Astrocyte (in vitro differentiated cells and primary cell): ENCODE results near the gene TRPM2. TPM values are rescaled to one million over a fixed set of nuclear protein-coding genes. Genes with fewer than 3 reads are reported as not detected.

Experiments used
- DNase-seq: peaks from one replicate; pipeline ENCODE4 v3.0.0-alpha.2; 2010; ENCODE audit warnings: low read depth
- FAIRE-seq: peaks from 2 replicates; lab custom pipeline; 2011; peaks lifted over from hg19 to GRCh38; lab: Jason Lieb, UNC
- H2AFZ ChIP-seq: 2 replicates; pipeline ENCODE4 v1.6.0; 2012; ENCODE audit warnings: low read depth, low read length, inconsistent platforms
- H3K27ac ChIP-seq: 2 replicates; pipeline ENCODE4 v1.5.1; 2011; ENCODE audit warnings: low read depth, low read length, inconsistent platforms
- H3K27me3 ChIP-seq: 2 replicates; pipeline ENCODE4 v1.6.0; 2011; ENCODE audit warnings: low read length, inconsistent platforms; ENCODE audit not compliant: insufficient read depth
- H3K36me3 ChIP-seq: 2 replicates; pipeline ENCODE4 v1.5.1; 2011; ENCODE audit warnings: low read length, inconsistent platforms; ENCODE audit not compliant: insufficient read depth
- H3K4me1 ChIP-seq: 2 replicates; pipeline ENCODE4 v1.5.1; 2011; ENCODE audit warnings: low read length, inconsistent platforms; ENCODE audit not compliant: insufficient read depth
- H3K4me2 ChIP-seq: 2 replicates; pipeline ENCODE4 v1.6.0; 2012; ENCODE audit warnings: low read length, inconsistent platforms
- H3K4me3 ChIP-seq: 2 replicates; pipeline ENCODE4 v1.5.1; 2011; ENCODE audit warnings: low read depth, mild to moderate bottlenecking, low read length, inconsistent platforms; ENCODE audit not compliant: insufficient read depth
- H3K79me2 ChIP-seq: 2 replicates; pipeline ENCODE4 v1.6.0; 2012; ENCODE audit warnings: mild to moderate bottlenecking, low read length, inconsistent platforms; ENCODE audit not compliant: insufficient read depth
- H3K9ac ChIP-seq: 2 replicates; pipeline ENCODE4 v1.6.0; 2012; ENCODE audit warnings: mild to moderate bottlenecking, low read length, inconsistent platforms
- H3K9me3 ChIP-seq: 2 replicates; pipeline ENCODE4 v1.5.1; 2012; ENCODE audit warnings: low read depth, mild to moderate bottlenecking, low read length, inconsistent platforms; ENCODE audit not compliant: insufficient read depth
- H4K20me1 ChIP-seq: 2 replicates; pipeline ENCODE4 v1.6.0; 2012; ENCODE audit warnings: low read length, inconsistent platforms; ENCODE audit not compliant: insufficient read depth
- H3K27ac Mint-ChIP-seq: one replicate; pipeline ENCODE4 v1.8.0; 2021; ENCODE audit warnings: mild to moderate bottlenecking, mixed read lengths; ENCODE audit not compliant: unreplicated experiment
- H3K27me3 Mint-ChIP-seq: one replicate; pipeline ENCODE4 v1.8.0; 2021; ENCODE audit warnings: low read depth, mixed read lengths; ENCODE audit not compliant: unreplicated experiment
- H3K36me3 Mint-ChIP-seq: one replicate; pipeline ENCODE4 v1.8.0; 2021; ENCODE audit warnings: low read depth, mixed read lengths; ENCODE audit not compliant: unreplicated experiment
- H3K4me1 Mint-ChIP-seq: one replicate; pipeline ENCODE4 v1.8.0; 2021; ENCODE audit warnings: low read depth, mixed read lengths; ENCODE audit not compliant: unreplicated experiment
- H3K4me3 Mint-ChIP-seq: one replicate; pipeline ENCODE4 v1.8.0; 2021; ENCODE audit warnings: mild to moderate bottlenecking, moderate library complexity, mixed read lengths; ENCODE audit not compliant: unreplicated experiment
- H3K9me3 Mint-ChIP-seq: one replicate; pipeline ENCODE4 v1.8.0; 2021; ENCODE audit warnings: mild to moderate bottlenecking, mixed read lengths; ENCODE audit not compliant: unreplicated experiment
- EZH2 ChIP-seq: IDR thresholded peaks from 2 replicates; pipeline ENCODE4 v1.6.1; 2012; ENCODE audit warnings: mild to moderate bottlenecking, low read length, inconsistent platforms; ENCODE audit not compliant: insufficient read depth
- total RNA-seq: library from RNA; stranded (reverse); gene quantifications from 2 replicates; pipeline ENCODE4 v1.2.1, GENCODE V29; 2021
- TF ChIP-seq, protein P1 (sequence below): IDR thresholded peaks from 2 replicates; pipeline ENCODE4 v1.5.1; 2011; ENCODE audit warnings: low read depth, mild to moderate bottlenecking, inconsistent platforms, low read length, moderate library complexity; ENCODE audit not compliant: insufficient read depth

Gene TRPM2
- total RNA-seq, 1 donor from 2014 or later: 0.79 TPM

DNA sequence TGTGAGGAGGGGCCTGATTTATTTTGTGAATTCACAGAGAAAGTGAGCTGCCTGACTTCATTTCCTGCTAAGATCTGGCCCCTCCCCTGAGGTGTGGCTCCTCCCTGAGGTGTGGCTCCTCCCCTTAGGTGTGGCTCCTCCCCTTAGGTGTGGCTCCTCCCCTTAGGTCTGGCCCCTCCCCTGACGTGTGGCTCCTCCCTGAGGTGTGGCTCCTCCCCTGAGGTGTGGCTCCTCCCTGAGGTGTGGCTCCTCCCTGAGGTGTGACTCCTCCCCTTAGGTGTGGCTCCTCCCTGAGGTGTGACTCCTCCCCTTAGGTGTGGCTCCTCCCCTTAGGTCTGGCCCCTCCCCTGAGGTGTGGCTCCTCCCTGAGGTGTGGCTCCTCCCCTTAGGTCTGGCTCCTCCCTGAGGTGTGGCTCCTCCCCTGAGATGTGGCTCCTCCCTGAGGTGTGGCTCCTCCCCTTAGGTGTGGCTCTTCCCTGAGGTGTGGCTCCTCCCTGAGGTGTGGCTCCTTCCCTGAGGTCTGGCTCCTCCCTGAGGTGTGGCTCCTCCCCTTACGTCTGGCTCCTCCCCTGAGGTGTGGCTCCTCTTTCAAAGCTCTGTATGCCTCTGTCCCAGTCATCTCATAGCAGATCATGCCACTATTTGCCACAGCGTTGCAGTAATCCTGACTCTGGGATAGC is 75.0 kb downstream of the TRPM2 start:
- peaks cover 13% of the 10 kb centered on the region for H3K9me3 Mint-ChIP-seq
- Histone ChIP-seq H3K27me3 (no peaks in the 10 kb centered on the region), H3K4me2 (no peak overlapping the region), H3K36me3 (no peaks in the 10 kb centered on the region), H4K20me1 (no peaks in the 10 kb centered on the region), H3K9me3 (peaks cover 4% of the 10 kb centered on the region), H3K4me3 (no peak overlapping the region), H3K9ac (no peak overlapping the region), H3K79me2 (no peaks in the 10 kb centered on the region), H2AFZ (no peak overlapping the region), H3K4me1 (no peaks in the 10 kb centered on the region), H3K27ac (no peak overlapping the region)
- no peak overlapping the region for H3K4me3 Mint-ChIP-seq
- peaks cover 12% of the 10 kb centered on the region for H3K27me3 Mint-ChIP-seq
- no peaks in the 10 kb centered on the region for H3K4me1 Mint-ChIP-seq
- H3K27ac Mint-ChIP-seq: no peak overlapping the region
- H3K36me3 Mint-ChIP-seq: no peaks in the 10 kb centered on the region
- TF ChIP-seq, protein P1, sequence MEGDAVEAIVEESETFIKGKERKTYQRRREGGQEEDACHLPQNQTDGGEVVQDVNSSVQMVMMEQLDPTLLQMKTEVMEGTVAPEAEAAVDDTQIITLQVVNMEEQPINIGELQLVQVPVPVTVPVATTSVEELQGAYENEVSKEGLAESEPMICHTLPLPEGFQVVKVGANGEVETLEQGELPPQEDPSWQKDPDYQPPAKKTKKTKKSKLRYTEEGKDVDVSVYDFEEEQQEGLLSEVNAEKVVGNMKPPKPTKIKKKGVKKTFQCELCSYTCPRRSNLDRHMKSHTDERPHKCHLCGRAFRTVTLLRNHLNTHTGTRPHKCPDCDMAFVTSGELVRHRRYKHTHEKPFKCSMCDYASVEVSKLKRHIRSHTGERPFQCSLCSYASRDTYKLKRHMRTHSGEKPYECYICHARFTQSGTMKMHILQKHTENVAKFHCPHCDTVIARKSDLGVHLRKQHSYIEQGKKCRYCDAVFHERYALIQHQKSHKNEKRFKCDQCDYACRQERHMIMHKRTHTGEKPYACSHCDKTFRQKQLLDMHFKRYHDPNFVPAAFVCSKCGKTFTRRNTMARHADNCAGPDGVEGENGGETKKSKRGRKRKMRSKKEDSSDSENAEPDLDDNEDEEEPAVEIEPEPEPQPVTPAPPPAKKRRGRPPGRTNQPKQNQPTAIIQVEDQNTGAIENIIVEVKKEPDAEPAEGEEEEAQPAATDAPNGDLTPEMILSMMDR: no peak
- TF ChIP-seq EZH2: no peak
- FAIRE-seq: no peak
- no peak for DNase-seq

DNA sequence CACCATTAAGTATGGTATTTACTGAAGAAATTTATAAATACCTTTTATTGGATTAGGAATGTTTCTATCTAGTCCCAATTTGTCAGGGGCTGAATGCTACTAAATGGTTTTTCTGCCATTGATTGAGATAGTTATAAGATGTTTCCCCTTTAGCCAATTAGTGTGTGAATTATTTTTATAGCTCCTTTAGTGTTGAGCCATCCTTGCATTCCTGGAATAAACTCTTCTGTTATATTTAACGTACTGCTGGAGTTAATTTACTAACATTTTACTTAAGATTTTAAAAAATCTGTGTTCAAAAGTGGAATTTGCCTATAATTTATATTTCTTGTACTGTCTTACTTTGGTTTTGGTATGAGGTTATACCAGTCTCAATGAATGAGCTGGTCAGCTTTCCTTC is 76.5 kb downstream of the TRPM2 start:
- no peak overlapping the region for H3K4me3 Mint-ChIP-seq
- no peak for DNase-seq
- Histone ChIP-seq H4K20me1 (no peaks in the 10 kb centered on the region), H3K79me2 (no peaks in the 10 kb centered on the region), H3K27ac (no peak overlapping the region), H3K27me3 (no peaks in the 10 kb centered on the region), H3K9me3 (peaks cover 4% of the 10 kb centered on the region), H3K4me1 (no peaks in the 10 kb centered on the region), H3K36me3 (no peaks in the 10 kb centered on the region), H2AFZ (no peak overlapping the region), H3K9ac (no peak overlapping the region), H3K4me2 (no peak overlapping the region), H3K4me3 (no peak overlapping the region)
- H3K27me3 Mint-ChIP-seq: peaks cover 13% of the 10 kb centered on the region
- H3K4me1 Mint-ChIP-seq: no peaks in the 10 kb centered on the region
- TF ChIP-seq, protein P1: no peak
- no peaks in the 10 kb centered on the region for H3K36me3 Mint-ChIP-seq
- H3K9me3 Mint-ChIP-seq: peaks cover 13% of the 10 kb centered on the region
- no peak overlapping the region for H3K27ac Mint-ChIP-seq
- FAIRE-seq: no peak

DNA sequence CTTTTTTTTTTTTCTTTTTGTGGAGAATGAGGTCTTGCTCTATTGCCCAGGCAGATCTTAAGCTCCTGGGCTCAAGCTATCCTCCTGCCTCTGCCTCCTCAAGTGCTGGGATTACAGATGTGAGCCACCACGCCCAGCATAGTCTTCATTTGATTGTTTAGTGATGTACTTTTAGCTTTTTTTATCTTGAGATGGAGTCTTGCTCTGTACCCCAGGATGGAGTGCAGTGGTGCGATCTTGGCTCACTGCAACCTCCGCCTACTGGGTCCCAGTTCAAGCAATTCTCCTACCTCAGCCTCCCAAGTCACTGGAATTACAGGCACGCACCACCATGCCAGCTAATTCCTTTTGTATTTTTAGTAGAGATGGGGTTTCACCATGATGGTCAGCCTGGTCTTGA is 77.9 kb downstream of the TRPM2 start:
- Histone ChIP-seq H3K4me1 (no peaks in the 10 kb centered on the region), H3K36me3 (no peaks in the 10 kb centered on the region), H3K27me3 (no peaks in the 10 kb centered on the region), H3K4me2 (no peak overlapping the region), H3K9ac (no peak overlapping the region), H2AFZ (no peak overlapping the region), H3K27ac (no peak overlapping the region), H3K4me3 (no peak overlapping the region), H3K79me2 (no peaks in the 10 kb centered on the region), H3K9me3 (peaks cover 4% of the 10 kb centered on the region), H4K20me1 (no peaks in the 10 kb centered on the region)
- FAIRE-seq (no peak), DNase-seq (no peak)
- Mint-ChIP-seq H3K36me3 (no peaks in the 10 kb centered on the region), H3K27ac (no peak overlapping the region), H3K9me3 (peaks cover 13% of the 10 kb centered on the region), H3K4me1 (no peaks in the 10 kb centered on the region), H3K4me3 (no peak overlapping the region), H3K27me3 (peaks cover 19% of the 10 kb centered on the region)
- TF ChIP-seq, protein P1: no peak
